Smooth muscle cell (in vitro differentiated cells): ENCODE data around the gene DPP10. TPM values are rescaled to one million over a fixed set of nuclear protein-coding genes. Genes with fewer than 3 reads are reported as not detected.

Experiments
- DNase-seq: peaks from one replicate; lab custom pipeline; 2025; ENCODE audit not compliant: unreplicated experiment; lab: John Stamatoyannopoulos, UW
- H2AFZ ChIP-seq: fragments of 200-600 bp; sonication (generic); 2 replicates; pipeline ENCODE4 v1.6.0; 2016; ENCODE audit warnings: antibody characterized with exemption, low read depth, mild to moderate bottlenecking
- H3F3A ChIP-seq: fragments of 200-600 bp; sonication (generic); 2 replicates; pipeline ENCODE4 v1.6.0; 2017; ENCODE audit warnings: antibody characterized with exemption, low read depth
- H3K27ac ChIP-seq: fragments of 200-600 bp; sonication (generic); 2 replicates; pipeline ENCODE4 v1.5.1; 2016; ENCODE audit warnings: low read depth, mild to moderate bottlenecking
- H3K27me3 ChIP-seq: fragments of 200-600 bp; sonication (generic); 2 replicates; pipeline ENCODE4 v1.6.1; 2016; ENCODE audit warnings: low read depth, mild to moderate bottlenecking
- H3K36me3 ChIP-seq: fragments of 200-600 bp; sonication (generic); 2 replicates; pipeline ENCODE4 v1.5.1; 2016; ENCODE audit warnings: low read depth
- H3K4me1 ChIP-seq: fragments of 200-600 bp; sonication (generic); 2 replicates; pipeline ENCODE4 v1.5.1; 2016; ENCODE audit warnings: low read depth
- H3K4me2 ChIP-seq: fragments of 200-600 bp; sonication (generic); 2 replicates; pipeline ENCODE4 v1.6.0; 2016; ENCODE audit warnings: mild to moderate bottlenecking
- H3K4me3 ChIP-seq: fragments of 200-600 bp; sonication (generic); 2 replicates; pipeline ENCODE4 v1.5.1; 2016; ENCODE audit warnings: mild to moderate bottlenecking
- H3K79me2 ChIP-seq: fragments of 200-600 bp; sonication (generic); 2 replicates; pipeline ENCODE4 v1.6.0; 2016; ENCODE audit warnings: low read depth, mild to moderate bottlenecking
- H3K9ac ChIP-seq: fragments of 200-600 bp; sonication (generic); 2 replicates; pipeline ENCODE4 v1.6.0; 2016; ENCODE audit warnings: low read depth
- H3K9me3 ChIP-seq: fragments of 200-600 bp; sonication (generic); replicated peaks from 2 replicates; pipeline ENCODE4 v1.5.1; 2016; ENCODE audit warnings: low read depth
- H4K20me1 ChIP-seq: fragments of 200-600 bp; sonication (generic); 2 replicates; pipeline ENCODE4 v1.6.0; 2016; ENCODE audit warnings: low read depth
- CTCF ChIP-seq: fragments of 200-600 bp; sonication (generic); IDR thresholded peaks from 2 replicates; pipeline ENCODE4 v1.5.1; 2017; ENCODE audit warnings: borderline replicate concordance, mild to moderate bottlenecking, antibody characterized with exemption; ENCODE audit not compliant: insufficient read depth, poor library complexity, severe bottlenecking
- WGBS: methylation state at CpG from one replicate; pipeline ENCODE4 v1.1.7; 2016; ENCODE audit warnings: low lambda C conversion rate; 5-methylcytosine and 5-hydroxymethylcytosine counted together
- polyA plus RNA-seq: library from polyadenylated mRNA; unstranded; fragments of >200 nt; fragmentation: Nextera tagmentation; extraction: Ambion mirVana; gene quantifications from 2 replicates; pipeline ENCODE4 v1.2.1, GENCODE V29; 2016
- total RNA-seq: library from RNA; depleted of rRNA; stranded (reverse); fragments of >200 nt; gene quantifications from 2 replicates; pipeline ENCODE4 v1.2.3, GENCODE V29; 2014

DPP10 gene
- total and polyA plus RNA-seq, 2 experiments from 2014 or later, result 3.6 TPM; not detected in 1

GRCh38 chr2:114714313-114714712 lies 271.9 kb downstream of the DPP10 start:
- H3F3A ChIP-seq, result no peaks in the 10 kb centered on the region
- H3K9me3 ChIP-seq, result no peaks in the 10 kb centered on the region
- H3K27ac ChIP-seq, result no peak overlapping the region
- no peak overlapping the region for H3K4me2 ChIP-seq
- DNase-seq, result no peak
- H3K4me3 ChIP-seq, result no peak overlapping the region
- no peaks in the 10 kb centered on the region for H3K27me3 ChIP-seq
- H3K36me3 ChIP-seq, result no peaks in the 10 kb centered on the region
- peak overlapping the region; percentile 71 for H2AFZ ChIP-seq
- TF ChIP-seq CTCF, result no peak
- H3K4me1 ChIP-seq, result peaks cover 16% of the 10 kb centered on the region
- H4K20me1 ChIP-seq, result no peaks in the 10 kb centered on the region
- WGBS, result 29% methylated on average over 1 of the region's 1 CpG
- H3K79me2 ChIP-seq, result no peaks in the 10 kb centered on the region
- no peak overlapping the region for H3K9ac ChIP-seq

GRCh38 chr2:114717049-114717448 lies 274.6 kb downstream of the DPP10 start:
- no peak for DNase-seq
- WGBS, result 47% methylated on average over 4 of the region's 4 CpGs

GRCh38 chr2:114724454-114724853 lies 282.0 kb downstream of the DPP10 start:
- TF ChIP-seq CTCF, result no peak
- WGBS, result 80% methylated on average over 1 of the region's 1 CpG
- Histone ChIP-seq H3K9ac (no peak overlapping the region), H3K4me2 (no peak overlapping the region), H2AFZ (no peak overlapping the region), H3K4me1 (no peaks in the 10 kb centered on the region), H3K27ac (no peak overlapping the region), H3K4me3 (no peak overlapping the region), H3K27me3 (peaks cover 2% of the 10 kb centered on the region), H3K79me2 (no peaks in the 10 kb centered on the region), H4K20me1 (no peaks in the 10 kb centered on the region), H3K36me3 (no peaks in the 10 kb centered on the region), H3F3A (no peaks in the 10 kb centered on the region), H3K9me3 (no peaks in the 10 kb centered on the region)
- DNase-seq, result no peak

More at GRCh38 chr2:114717049-114717448, 274.6 kb downstream of the DPP10 start:
- Histone ChIP-seq H3K79me2 (no peaks in the 10 kb centered on the region), H3K9me3 (no peaks in the 10 kb centered on the region), H3K4me1 (peaks cover 16% of the 10 kb centered on the region), H3K27me3 (no peaks in the 10 kb centered on the region), H3K4me2 (no peak overlapping the region), H3K9ac (no peak overlapping the region), H3F3A (no peaks in the 10 kb centered on the region), H4K20me1 (no peaks in the 10 kb centered on the region), H2AFZ (no peak overlapping the region), H3K4me3 (no peak overlapping the region), H3K36me3 (no peaks in the 10 kb centered on the region), H3K27ac (no peak overlapping the region)
- no peak for TF ChIP-seq CTCF

GRCh38 chr2:114727012-114727411 lies 284.6 kb downstream of the DPP10 start:
- Histone ChIP-seq H3K4me2 (no peak overlapping the region), H3K9ac (no peak overlapping the region), H4K20me1 (no peaks in the 10 kb centered on the region), H3K79me2 (no peaks in the 10 kb centered on the region), H3K4me3 (no peak overlapping the region), H2AFZ (no peak overlapping the region), H3K4me1 (no peaks in the 10 kb centered on the region), H3K27ac (no peak overlapping the region), H3F3A (no peaks in the 10 kb centered on the region), H3K36me3 (no peaks in the 10 kb centered on the region), H3K27me3 (peaks cover 4% of the 10 kb centered on the region), H3K9me3 (no peaks in the 10 kb centered on the region)
- 81% methylated on average over 3 of the region's 3 CpGs for WGBS
- no peak for DNase-seq
- no peak for TF ChIP-seq CTCF
